KBM-7 (cell line): Measurements from ENCODE around the gene PPP6R2.

Experiments
- DNase-seq: peaks from one replicate; pipeline ENCODE4 v3.0.0-alpha.2; 2015
- in situ Hi-C: fragments of 300-500 bp; cut with MboI; formaldehyde crosslinking; loops from 2 replicates; pipeline ENCODE4 v1.14.3; 2020; ENCODE audit warnings: low sequenced_read_pairs, low pct_unique_long_range_greater_than_20kb, mixed read lengths

The PPP6R2 gene

DNA sequence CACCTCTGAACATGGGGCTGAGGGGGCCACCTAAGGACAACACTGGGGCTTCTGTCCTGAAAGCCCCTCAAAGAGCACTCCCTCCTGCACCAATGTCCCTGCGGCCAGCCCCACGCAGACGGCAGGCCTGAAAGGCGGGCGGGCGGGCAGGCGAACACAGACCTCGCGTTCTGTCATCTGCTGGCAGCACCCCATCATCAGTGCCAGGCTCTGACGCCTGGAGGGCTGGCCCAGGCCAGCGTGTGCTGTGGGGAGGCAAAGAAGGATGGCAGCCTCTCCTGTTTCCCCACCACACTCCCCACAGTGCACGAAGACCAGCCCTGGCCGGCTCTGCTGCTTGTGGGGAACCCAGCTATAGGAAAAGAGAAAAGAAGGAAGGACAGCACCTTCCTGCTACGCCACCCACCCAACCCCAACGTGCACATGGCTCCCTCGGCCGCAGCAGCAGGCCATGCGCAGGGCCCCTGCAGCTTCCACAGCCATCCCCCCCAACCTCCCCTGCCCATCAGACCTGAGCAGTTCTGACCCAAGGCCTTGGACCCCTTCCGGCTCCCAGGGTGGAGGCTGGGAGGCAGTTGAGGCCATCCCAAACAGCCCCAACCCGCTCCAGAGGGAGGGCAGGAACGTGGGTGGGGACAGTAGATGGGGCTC is 128.2 kb downstream of the PPP6R2 start:
- no peak for DNase-seq
- in situ Hi-C loops = no loop called here

DNA sequence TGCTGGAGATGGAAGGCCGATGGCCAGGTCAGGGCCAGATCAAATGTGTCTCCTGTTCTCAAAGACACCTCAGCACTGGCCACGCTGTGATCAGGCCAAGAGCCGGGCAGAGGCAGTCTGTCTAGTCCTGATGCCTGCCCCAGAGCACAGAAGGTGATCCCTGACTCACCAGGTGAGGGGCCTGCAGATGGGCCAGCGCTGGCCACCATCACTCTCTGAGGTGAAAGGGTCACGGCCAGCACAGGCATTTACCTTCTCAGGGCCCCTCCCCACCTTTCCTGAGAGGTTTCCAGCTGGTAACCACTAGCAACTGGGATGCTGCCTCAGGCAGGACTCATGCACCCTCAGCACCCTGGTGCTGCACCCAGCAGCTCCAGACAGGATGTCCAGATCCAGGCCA is 128.8 kb downstream of the PPP6R2 start:
- DNase-seq = no peak
- in situ Hi-C loops = no loop called here

DNA sequence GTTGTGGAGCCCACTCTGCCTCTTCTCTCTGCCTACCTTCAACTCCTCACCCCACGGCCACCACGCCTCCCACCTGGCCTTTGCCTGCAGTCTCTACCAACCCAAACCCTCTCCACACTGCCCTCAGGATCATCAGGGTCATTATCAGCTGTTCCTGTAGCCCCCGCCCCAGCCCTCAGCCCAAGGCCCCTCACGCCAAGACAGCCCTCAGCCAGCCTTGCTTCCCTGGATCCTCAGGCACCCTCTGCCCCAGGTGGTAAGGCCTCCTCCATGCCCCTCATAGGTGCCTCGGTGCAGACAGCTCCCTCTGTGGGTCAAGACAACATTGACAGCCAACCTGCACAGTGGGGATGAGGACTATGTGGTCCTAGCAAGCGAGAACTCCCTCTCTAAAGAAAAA is 130.0 kb downstream of the PPP6R2 start:
- DNase-seq = peak; percentile 46
- in situ Hi-C loops = no loop called here

DNA sequence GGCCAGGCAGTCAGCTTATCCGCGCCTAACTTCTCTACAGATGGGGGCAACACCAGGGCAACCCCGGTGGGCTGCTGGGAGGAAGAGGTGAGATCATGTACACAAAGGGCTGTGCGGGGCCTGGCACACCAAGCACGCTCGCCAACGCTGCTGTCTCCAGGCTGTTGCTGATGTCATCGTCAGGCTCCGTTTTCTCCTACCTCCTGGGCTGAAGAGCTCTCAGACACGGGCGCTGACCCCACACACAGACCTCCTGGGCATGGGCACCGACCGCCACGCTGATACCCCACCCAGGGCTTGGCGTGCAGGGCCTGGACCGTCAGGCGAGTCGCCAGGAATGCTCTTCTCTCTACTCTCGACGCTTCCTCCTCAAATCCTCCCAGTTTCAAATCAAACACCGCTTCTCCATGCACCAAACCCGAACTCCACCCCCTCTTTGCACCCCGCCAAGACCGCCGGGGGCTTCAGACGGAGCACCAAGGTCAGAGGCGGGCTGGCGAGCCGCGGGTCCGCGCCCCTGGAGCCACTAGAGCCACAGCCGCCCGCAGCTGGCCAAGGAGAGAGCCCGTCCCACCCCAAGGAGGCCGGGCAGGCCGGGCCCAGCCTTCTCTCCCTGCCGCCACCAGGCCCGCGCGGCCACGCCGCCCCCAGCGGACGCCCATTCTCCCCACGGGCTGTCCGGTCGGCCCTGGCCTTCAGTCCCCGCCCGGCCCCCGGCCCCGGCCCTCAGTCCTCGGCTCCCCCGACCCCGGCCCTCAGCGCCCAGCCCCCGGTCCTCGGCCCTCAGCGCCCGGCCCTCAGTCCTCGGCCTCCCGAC is 130.9 kb downstream of the PPP6R2 start:
- peak; percentile 30 for DNase-seq
- in situ Hi-C loops = no loop called here

DNA sequence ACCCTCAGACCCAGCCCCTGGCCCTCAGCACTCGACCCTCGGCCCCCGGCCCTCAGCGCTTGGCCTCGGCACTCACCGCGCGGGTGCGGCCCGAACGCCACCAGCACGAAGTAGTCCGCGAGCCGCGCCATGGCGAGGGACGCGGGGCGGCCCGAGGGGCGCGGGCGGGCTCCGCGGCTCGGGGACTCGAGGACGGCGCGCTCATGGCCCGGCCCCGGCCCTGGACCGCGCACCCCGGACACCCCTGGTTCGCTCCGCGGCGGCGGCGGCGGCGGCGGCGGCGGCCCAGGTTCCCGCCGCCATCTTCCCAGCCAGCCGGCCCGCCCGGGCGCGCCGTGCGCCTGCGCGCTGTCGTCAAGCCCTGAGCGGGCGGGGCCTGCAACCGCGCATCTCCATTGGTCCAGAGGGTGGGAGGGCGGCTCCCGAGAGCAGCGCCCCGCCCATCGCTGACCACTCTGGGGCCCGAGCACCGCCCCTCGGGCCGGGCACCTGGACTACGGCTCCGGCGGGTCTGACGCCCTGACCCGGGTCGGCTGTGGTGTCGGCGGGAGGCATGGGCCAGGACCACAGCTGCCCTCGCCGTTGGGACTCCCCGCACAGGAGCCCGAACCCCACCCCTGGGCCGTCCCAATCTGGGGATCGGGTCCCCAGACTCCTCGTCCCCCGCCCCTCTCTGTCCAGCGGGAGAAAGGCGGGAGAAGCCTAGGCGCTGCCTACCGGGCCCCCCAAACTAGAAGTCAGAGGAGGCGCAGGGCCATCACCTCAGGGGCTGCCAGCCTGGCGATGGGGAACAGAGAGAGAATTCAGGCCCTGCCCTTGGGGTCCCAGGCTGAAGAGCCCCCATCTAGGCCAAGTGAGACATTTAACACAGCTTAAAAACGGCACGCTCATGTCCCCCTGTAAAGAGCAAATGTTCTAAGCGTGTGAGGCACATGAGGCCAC is 131.9 kb downstream of the PPP6R2 start, which contains the start of gene SBF1:
TSS of gene SBF1 (minus strand) at position 326 of the 942 bp plus-strand sequence. CDS start at position 131, 195 bp downstream.
- in situ Hi-C loops = no loop called here
- DNase-seq = peak; percentile 83

DNA sequence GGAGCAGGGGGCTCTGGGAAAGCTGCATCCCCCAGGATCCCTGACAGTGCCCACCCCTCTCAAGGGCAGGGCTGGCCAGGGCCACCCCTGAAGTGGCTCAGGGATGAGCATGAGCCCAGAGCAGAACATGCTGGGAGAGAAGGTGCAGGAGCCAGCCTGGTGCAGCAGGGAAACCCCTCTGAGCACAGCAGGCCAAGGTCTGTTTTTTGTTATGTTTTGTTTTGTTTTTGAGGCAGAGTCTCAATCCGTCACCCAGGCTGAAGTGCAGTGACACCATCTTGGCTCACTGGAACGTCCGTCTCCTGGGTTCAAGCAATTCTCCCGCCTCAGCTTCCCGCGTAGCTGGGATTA is 132.5 kb downstream of the PPP6R2 start:
- no peak for DNase-seq
- in situ Hi-C loops = no loop called here

DNA sequence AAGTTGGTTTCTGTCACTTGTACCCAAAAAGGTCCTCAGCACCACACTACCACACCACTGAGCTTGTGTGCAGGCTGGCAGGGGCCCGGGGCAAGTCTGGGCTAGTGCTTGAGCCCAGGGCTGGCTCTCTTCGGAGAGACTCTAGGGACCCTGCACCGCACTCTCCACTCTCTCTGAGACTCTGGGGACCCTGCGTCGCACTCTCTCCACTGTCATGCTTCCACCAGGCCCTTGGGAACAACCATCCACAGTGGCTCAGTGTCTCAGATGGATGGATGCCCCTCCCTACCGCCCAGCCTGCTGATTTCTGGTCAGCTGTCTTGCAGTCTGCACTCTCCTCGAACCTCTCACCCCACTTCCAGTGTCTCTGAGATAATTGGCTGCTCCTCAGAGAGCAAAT is 133.7 kb downstream of the PPP6R2 start:
- no peak for DNase-seq
- in situ Hi-C loops = no loop called here

DNA sequence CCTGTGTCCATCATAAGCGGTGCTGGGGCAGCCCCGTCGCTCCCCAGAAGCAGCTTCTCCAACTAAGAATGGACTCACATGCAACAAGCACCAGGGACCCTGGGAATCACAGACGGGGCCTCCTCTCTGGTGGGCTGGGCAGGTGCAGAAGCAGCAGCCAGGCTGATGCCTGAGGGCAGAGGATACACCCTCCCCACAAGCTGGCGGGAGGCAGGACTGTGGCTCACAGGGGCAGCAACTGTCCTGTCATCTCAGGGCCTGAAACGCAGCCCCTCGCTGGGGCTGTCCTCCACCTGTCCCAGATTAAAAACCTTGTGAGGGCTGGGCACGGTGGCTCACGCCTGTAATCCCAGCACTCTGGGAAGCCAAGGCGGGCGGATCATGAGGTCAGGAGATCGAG is 134.8 kb downstream of the PPP6R2 start:
- no peak for DNase-seq
- in situ Hi-C loops = no loop called here

DNA sequence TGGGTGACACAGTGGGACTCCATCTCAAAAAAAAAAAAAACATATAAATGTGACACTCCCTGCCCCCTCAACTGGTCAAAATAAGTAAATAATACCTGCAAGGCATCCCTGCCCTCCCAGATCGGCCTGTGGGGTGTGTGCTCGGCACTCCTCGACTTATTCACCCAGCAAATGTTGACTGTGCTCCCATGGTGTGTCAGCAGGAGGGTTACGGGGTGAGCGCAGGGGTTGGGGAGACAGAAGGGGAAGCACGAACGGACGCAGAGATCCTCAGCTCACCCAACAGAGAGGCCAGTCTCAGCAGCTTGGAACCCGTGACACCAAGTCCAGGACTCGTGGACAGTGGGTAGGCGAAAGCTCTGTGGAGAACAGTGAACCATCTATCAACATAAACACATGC is 136.6 kb downstream of the PPP6R2 start:
- no peak for DNase-seq

DNA sequence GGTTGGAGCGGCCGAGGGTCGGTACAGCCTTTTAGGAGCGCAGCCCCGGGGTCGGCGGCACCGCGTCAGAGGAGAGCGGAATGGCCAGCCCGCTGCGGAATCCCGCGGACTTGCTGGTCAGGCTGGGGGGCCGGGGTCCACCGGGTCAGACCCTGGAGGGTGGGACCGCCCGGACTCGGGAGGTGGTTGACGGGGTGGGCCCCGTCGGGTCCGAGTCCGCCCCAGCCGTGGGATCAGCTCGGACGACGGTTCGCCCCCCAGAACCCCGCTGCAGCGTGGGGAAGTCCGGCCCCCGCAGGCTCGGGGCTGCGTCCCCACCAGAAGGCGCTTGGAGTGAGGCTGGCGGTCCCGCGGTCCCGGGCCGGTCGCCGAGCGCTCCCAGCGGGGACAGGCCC is 137.9 kb downstream of the PPP6R2 start:
- in situ Hi-C loops = loop anchor here (10.0 kb wide), 1 partner anchor 46 kb away; no protein-coding TSS in a partner anchor
- no peak for DNase-seq

More for the DNA sequence above, 136.6 kb downstream of the PPP6R2 start:
- in situ Hi-C loops = loop anchor here (10.0 kb wide), 1 partner anchor 45 kb away; no protein-coding TSS in a partner anchor

DNA sequence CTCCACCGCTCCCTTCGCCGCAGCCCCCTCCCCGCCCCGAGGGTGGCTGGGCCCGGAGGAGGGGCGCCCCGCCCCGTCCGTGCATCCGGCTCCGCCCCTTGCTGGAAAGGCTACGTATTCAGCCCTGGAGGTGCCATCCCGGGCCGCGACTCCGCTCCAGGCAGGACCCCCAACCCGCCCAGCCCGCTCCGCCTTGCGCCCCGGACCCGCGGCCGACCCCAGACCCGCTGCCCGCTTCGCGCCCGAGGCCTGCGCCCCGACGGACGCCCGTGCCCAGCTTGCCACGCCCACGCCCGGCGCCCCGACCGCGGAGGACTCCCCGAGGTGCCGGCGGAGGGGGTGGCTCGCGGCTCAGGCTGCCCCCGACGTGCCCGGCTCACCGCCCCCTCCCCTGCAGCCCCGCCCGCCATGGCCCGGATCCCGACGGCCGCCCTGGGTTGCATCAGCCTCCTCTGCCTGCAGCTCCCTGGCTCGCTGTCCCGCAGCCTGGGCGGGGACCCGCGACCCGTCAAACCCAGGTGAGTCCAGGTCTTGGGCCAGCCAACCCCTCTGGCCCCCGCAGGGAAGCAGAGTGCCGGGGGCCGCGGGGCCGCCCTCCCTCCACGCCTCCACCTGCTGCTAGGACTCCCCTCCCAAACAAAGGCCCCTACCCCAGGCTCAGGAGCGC is 138.4 kb downstream of the PPP6R2 start, which contains the start of gene ADM2:
TSS of gene ADM2 (plus strand) at position 104 of the 667 bp plus-strand sequence. CDS start at position 409, 305 bp downstream.
- in situ Hi-C loops = loop anchor here (10.0 kb wide), 1 partner anchor 47 kb away; no protein-coding TSS in a partner anchor
- DNase-seq = no peak

DNA sequence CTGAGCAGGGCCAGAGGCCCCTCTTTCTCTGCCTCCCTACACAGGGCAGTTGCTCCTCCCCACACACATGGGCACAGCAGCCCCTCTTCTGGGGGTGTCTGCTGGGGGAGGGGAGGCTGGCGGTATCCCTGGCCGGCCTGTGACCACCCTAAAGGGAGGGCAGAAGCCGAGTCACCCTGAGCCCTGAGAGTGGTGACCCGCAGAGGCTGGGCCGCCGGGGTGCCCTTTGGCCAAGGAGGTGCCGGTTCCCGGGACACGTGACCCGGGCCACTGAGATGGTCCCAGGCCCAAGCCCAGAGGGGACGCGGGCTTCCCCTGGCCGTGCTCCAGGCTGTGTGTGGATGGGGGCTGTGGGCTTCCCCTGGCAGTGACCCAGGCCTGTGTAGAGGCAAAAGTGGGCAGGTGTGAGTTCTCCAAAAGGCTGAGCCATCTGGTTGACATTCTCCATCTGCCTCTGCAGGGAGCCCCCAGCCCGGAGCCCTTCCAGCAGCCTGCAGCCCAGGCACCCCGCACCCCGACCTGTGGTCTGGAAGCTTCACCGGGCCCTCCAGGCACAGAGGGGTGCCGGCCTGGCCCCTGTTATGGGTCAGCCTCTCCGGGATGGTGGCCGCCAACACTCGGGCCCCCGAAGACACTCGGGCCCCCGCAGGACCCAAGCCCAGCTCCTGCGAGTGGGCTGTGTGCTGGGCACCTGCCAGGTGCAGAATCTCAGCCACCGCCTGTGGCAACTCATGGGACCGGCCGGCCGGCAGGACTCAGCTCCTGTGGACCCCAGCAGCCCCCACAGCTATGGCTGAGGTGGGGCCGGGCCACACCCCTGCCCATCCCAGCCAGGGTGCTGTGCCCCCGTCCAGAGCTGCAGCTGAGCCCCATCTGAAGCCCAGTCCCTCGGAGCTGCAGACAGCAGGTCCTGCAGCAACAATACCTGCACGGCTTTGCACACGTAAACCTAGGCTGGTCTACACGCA is 139.3 kb downstream of the PPP6R2 start:
- no peak for DNase-seq
- in situ Hi-C loops = loop anchor here (10.0 kb wide), 1 partner anchor 48 kb away; no protein-coding TSS in a partner anchor

DNA sequence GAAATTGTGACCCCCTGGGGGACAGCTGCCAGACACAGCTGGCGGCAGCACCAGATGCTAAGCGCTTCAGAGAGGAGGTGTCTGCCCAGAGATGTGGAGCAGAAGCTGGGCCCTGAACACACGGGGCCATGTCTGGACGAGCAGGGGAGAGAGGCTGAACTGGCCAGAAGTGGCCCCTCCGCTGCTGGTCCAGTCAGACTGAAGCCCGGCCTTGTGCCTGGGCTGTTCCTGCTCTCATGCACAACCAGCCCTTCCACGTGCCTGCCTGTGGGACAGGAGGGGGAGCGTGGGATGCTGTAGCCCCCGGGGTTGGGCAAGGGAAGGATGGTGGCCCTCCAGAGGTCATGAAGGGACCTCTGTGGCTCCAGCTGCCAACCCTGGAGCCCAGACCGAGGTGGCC is 140.0 kb downstream of the PPP6R2 start:
- in situ Hi-C loops = loop anchor here (10.0 kb wide), 1 partner anchor 48 kb away; no protein-coding TSS in a partner anchor
- no peak for DNase-seq

DNA sequence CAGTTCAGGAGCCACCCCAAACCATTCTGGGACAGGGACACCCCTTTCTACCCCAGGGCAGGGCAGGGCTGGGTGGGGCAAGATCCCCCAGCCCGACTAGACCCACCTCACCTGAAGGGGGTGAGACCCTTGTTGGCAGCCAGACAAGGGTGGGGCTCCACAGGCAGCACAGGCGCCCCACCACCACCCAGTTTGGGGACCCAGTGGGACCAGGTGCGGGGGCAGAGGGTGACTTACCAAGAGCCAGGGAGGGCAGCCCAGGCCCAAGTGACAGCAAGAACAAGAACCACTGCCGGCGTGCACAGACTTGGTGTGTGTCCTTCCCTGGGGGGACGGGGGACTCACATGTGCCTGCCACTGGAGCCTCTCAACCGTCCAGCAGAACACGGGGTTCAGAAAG is 140.4 kb downstream of the PPP6R2 start:
- DNase-seq = no peak
- in situ Hi-C loops = loop anchor here (10.0 kb wide), 1 partner anchor 49 kb away; no protein-coding TSS in a partner anchor

DNA sequence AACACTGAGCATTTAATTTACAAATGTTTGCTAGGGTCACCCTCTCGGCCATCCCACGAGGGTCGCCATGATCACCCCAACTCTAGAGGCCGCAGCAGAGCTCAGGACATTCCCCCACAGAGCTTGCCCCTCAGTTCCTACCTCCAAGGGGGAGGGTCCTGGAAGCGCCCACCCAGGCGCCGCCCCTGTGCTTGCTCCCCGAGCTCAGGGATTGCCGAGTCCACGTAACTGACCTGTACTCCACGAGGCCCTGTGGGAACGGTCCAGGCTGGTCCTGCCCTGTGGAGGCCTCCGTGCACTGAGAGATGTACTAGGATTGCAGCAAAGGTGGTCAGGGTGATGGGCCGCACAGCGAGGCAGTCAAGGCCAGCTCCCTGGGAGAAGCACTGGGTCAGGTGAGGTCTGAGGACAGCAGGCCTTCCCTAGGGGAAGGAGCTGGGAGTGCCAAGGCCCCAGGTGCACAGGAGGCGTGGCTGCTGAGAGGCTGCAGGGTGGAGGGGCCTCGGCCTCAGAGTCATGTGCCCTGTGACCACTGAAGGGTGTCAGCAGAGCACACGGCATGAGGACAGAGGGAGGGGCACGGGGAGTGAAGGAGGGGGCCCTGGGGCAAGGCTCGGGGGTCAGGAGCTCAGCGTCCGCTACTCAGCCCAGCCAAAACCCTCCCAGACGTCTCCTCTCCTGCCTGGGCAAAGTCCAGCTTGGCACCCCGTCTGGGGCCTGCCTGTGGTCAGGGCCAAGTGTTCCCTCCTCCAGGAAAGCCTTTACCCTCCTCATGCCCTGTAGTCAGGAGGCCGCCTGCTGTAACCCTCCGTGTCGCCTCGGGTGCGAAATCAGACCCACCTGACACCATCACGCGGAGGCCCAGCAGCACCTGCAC is 141.1 kb downstream of the PPP6R2 start:
- DNase-seq = no peak
- in situ Hi-C loops = loop anchor here (10.0 kb wide), 1 partner anchor 49 kb away; no protein-coding TSS in a partner anchor
